ENCODE results near the gene MEIS3.

Gene MEIS3
- total RNA-seq = 0 to 0.98 reads per million in 2 donors

DNA sequence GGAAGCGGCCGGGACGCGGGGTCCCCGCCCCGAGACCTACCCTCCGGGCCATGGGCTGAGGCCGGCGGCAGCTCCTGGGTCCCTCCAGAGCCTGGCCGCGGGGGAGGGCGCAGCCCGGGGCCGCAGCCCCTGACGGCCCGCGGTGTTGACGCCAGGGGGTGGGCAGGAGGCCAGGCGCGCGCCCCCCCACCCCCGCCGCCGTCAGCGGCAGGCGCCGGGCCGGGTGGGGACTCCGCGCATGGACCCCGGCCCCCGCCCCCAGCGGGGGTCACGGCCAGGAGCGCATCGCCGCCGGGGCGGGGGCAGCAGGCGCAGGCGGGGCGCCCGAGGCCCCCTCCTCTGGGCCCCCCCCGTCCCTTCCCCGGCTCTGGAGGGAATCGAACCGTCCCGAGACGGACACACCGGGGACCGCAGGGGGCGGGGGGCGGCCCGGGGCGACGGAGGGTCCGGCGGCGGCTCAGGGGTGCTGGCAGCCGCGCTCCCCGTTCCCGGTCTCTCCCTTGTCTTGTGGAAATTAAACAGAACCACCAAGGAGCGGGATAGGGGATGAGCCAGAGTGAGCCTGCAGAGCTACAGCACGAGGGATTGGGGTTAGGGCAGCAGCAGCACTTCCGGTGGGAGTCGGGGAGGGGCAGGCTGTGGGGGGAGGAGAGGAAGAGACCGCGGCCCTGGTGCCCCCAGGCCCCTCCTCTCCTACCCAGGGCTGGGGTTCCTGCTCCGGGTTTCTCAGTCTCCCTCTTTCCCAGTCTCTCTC lies at the start of gene MEIS3:
Gene MEIS3, minus strand, starts transcription at position 498 of the 754 bp plus-strand sequence. Its CDS starts 446 bp downstream, at position 52.
- DNase-seq = no peak

GRCh38 chr19:47467914-47468313 lies 48.6 kb upstream of the MEIS3 start:
- DNase-seq = no peak

GRCh38 chr19:47465957-47466356 lies 46.6 kb upstream of the MEIS3 start:
- DNase-seq = no peak

- no peak for DNase-seq
These were observed 45.5 kb upstream of the MEIS3 start for GRCh38 chr19:47464675-47465419.

DNA sequence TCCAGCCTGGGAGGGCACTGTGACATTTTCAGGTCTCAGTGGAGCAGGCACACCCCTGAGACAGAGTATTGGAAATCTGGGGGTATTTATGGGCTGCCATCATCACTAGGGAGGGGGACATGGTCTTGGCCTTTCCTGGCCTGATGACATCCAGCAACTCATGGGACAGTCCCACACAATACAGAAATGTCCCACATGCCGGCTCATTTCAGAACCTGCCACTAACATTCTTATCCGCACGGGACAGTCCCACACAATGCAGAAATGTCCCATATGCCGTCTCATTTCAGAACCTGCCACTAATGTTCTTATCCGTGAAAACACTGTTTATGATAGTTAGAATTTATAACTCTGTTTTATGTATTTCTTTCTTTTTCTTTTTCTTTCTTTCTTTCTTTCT lies 42.5 kb upstream of the MEIS3 start:
- DNase-seq = no peak

DNA sequence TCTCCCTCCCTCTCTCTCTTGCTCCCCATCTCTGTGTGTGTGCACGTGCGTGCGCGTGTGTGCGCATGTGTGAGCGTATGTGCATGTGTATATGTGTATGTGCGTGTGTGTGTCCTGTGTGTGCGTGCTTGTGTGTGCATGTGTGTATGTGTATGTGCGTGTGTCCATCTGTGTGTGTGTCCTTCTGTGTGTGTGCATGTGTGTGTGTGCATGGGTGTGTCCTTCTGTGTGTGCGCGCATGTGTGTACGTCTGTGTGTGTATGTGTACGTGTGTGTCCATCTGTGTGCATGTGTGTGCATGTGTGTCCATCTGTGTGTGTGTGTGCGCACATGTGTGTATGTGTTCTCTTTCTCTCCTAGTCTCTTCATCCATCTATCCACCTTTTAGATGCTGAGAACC lies 40.1 kb upstream of the MEIS3 start:
- no peak for DNase-seq

- no peak for DNase-seq
These were observed 39.3 kb upstream of the MEIS3 start for GRCh38 chr19:47458672-47459071.

- no peak for DNase-seq
These were observed 37.6 kb upstream of the MEIS3 start for GRCh38 chr19:47456721-47457474.

DNA sequence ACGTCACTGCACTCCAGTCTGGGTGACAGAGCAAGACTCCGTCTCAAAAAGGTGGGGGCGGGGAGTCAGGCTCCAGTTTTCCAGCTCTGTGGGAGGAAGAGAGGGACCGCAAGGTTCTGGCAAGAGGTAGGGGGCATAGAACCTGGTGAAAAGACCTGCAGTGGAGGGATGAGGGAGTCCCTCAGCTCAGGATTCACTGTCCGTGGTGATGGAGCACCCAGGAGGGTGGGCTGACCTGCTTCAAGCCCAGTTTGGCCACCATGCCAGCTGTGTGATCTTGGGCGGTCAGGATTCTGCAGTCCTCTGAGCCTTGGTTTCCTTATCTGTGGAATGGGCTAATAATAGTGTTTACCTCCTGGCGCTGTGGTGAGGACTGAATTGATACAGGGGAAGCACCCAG lies 31.2 kb upstream of the MEIS3 start:
- DNase-seq = no peak

DNA sequence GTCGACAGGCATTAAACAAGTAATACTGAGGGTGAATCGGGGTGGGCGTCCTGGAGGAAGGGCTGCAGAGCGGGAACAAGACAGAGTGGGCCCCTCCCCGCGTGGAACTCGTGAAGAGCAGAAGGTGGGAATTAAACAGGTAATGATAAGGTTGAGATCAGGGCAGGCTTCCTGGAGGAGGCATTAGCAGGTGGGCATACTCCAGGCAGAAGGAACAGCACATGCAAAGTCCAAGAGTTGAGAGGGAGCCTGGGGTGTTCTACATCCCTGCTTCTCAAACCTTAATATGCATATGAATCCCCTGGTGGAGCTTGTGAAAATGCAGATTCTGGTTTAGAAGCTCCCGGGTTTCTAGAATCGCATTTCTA lies 29.0 kb upstream of the MEIS3 start:
- no peak for DNase-seq

DNA sequence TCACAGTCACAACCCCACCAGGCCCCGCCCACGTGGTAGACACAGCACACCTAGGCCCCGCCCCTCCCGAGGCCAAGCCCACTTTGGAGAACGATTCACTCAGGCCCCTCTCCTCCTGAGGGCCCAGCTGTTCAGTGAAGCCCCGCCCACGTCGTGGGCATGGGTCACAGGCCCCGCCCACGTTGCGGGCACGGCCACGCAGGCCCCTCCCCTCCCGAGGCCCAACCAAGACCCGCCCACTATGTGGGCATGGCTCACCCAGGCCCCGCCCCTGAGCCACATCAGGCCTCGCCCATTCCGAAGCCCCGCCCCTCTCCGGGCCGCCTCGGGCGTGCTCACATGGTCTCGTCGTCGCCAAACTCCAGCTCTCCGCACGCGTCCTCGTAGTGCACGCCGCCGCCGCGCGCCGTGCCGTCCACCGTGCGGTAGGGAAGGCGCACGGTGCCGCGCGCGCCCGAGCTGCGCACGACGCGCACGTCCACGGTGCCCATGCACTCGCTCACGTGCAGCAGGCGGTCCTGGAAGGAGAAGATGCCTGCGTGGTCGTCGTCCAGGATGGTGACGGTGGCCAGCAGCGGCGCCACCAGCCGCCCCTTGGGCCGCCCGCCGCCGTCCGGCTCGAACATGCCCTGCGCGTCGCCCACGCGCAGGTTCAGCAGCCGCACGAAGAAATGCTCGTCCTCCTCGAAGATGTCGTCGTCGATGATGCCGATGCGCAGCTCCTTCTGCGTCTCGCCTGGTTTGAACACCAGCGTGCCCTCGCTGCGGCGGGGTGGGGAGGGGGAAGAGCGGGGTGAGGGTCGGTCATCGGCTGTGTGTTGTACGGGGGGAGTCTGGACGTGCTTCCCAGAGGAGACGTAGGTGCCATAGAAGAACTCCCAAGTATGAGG lies 28.4 kb upstream of the MEIS3 start:
- peak; percentile 28 for DNase-seq

DNA sequence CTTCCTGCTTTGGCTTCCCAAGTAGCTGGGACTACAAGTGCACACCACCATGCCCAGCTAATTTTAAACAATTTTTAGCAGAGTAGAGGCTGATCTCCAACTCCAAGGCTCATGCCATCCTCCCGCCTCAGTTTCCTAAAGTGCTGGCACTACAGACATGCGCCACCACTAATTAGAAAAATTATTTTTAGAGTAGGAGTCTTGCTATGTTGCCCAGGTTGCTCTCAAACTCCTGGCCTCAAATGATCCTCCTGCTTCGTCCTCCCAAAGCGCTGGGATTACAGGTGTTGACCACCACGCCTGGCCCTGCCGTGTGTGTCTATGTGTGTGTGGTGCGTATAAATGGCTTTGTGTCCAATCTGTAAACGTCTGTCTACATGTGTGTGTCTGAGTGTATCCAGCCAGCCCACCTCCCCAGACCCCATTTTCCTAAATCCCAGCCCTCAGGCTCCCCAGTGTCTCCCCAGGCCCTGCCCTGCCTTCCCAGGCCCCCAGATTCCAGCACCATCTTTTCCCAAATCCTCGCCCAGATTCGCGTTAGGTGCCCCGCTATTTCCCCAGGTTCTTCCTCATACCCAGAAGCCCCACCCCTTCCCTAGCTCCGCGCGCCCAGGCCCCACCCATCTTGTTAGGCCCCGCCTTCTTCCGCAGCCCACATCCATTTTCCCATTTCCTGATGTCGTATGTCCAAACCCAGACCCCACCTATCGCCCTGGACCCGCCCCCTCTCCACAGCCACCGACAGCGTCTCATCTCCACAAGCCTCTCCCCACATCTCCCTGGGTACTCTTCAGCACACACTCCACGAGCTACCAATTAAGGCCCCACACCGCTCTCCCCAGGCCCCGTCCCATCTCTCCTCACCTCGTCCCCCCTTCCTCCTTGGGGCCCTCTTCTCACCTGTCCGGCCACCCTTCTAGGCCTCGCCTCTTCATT lies 27.5 kb upstream of the MEIS3 start:
- no peak for DNase-seq

- DNase-seq = peak; percentile 51
These were observed 26.6 kb upstream of the MEIS3 start for GRCh38 chr19:47445937-47446402.

- DNase-seq = no peak
These were observed 26.2 kb upstream of the MEIS3 start for GRCh38 chr19:47445527-47445926.

DNA sequence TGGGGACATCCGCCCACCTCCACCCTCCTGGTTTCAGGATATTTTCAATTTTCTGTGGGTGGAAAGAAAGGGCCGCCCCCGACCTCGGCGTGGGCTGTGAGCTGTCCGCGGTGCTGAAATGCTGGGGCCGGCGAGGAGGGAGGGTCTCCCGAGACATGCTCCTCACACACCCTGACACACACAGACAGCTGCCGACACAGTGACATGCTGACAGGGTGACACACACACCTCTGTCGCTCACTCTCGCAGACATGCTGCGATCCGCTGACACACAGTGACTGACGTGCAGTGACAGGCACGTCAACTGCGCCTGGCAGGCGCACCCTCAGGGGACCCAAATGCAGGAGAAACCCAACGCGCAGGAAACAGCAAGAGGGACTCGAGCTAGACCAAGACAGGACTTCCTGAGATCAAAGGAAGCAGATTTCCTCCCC lies 25.1 kb upstream of the MEIS3 start:
- DNase-seq = peak; percentile 41

DNA sequence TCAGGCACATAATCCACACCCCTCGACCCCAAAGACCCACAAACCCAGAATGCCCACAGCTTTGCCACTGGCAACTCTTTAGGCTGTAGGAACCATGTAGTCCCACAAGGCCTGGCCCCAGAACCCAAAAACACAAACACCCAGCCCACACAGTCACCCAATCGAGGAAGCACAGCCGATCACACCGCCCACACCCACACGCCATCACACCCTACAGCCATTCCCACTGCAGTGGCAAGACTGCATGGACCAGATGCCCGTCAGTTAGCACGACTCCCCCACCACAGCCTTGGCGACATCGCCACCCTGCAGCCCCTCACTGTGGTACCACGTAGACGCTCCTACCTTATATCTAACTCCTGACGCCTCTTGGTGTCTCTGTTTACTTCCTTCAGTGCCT lies 24.0 kb upstream of the MEIS3 start:
- no peak for DNase-seq

- DNase-seq = no peak
These were observed 19.5 kb upstream of the MEIS3 start for GRCh38 chr19:47438793-47439220.

DNA sequence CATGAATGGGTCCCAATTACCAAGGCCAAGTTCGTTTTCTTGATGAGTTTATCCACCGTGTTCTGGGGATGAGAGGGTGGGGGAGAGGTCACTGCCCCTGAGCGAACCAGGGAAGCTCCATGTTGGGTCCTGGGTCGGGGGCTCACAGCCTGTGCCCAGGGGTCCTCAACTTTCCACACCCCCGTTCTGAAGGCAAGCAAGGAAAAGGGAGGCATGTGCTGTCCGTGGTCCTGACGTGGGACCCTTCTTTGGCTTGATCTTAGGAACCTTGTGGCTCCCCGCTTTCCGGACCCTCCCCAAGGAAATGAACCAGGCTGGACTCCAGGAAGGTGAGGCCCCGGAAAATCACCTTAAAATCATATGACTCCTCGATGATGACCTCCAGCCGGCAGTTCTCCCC lies 18.2 kb upstream of the MEIS3 start:
- no peak for DNase-seq

DNA sequence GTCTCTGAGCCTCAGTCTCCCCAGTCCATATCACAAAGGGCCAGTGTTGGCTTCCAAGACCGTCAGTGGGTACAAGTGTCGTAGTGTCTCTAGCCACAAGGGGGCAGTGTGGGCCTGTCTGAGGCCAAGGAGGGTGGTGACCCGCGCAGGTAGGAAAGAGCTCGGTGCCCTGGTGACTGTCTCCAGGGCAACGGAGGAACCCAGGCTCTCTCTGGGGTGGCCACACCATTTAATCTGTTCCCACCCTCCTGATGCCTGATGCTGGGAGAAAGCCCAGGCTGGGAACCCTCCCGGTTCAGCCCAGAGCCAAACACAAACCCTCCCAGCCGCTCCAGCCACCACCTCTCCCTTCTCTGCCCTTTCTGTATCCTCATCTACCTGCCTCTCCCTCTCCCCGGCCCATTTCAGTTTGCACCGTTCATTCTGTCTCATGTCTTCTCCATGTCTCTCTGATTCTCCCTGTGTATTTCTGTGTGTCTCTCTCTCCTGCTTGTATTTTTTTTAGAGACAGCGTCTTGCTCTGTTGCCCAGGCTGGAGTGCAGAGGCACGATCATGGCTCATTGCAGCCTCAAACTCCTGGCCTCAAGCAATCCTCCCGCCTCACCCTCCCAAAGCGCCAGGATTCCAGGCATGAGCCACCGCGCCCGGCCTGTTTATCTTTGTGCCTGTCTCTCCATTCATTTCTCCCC lies 17.5 kb upstream of the MEIS3 start:
- DNase-seq = peak; percentile 87

- DNase-seq = no peak
These were observed 16.6 kb upstream of the MEIS3 start for GRCh38 chr19:47435883-47436417.

Data from T-helper 9 cell (primary cell).